Activated naive CD4-positive, alpha-beta T cell treated with anti-CD3 and anti-CD28 coated beads, Interleukin-2, amount 50 U/mL, for 16 hours (primary cell): ENCODE measurements around the gene SMG6.

Source experiments
- DNase-seq: peaks from one replicate; pipeline ENCODE4 v3.0.0-alpha.2; 2020

The SMG6 gene

GRCh38 chr17:2093349-2093748, 210.2 kb downstream of the SMG6 start:
- no peak for DNase-seq

- DNase-seq, result no peak
Observed at GRCh38 chr17:2092253-2092652, 211.3 kb downstream of the SMG6 start.

- DNase-seq, result no peak
Observed at GRCh38 chr17:2090804-2091534, 212.6 kb downstream of the SMG6 start.

- peak; percentile 40 for DNase-seq
Observed at GRCh38 chr17:2090210-2090641, 213.4 kb downstream of the SMG6 start.

GRCh38 chr17:2089021-2089422, 214.6 kb downstream of the SMG6 start:
- DNase-seq, result no peak

GRCh38 chr17:2087597-2088211, 215.9 kb downstream of the SMG6 start:
- peak; percentile 33 for DNase-seq

- DNase-seq, result no peak
Observed at GRCh38 chr17:2086306-2086705, 217.3 kb downstream of the SMG6 start.

GRCh38 chr17:2085648-2085949, 218.0 kb downstream of the SMG6 start:
- no peak for DNase-seq

GRCh38 chr17:2084766-2085647, 218.6 kb downstream of the SMG6 start:
- no peak for DNase-seq

- DNase-seq, result no peak
Observed at GRCh38 chr17:2084036-2084765, 219.4 kb downstream of the SMG6 start.

- no peak for DNase-seq
Observed at GRCh38 chr17:2083613-2084035, 220.0 kb downstream of the SMG6 start.

GRCh38 chr17:2082003-2082781, 221.4 kb downstream of the SMG6 start:
- DNase-seq, result no peak

- DNase-seq, result no peak
Observed at GRCh38 chr17:2081564-2081963, 222.0 kb downstream of the SMG6 start.

- no peak for DNase-seq
Observed at GRCh38 chr17:2077040-2077439, 226.5 kb downstream of the SMG6 start.

- DNase-seq, result no peak
Observed at GRCh38 chr17:2076087-2076984, 227.2 kb downstream of the SMG6 start.

- no peak for DNase-seq
Observed at GRCh38 chr17:2075336-2076086, 228.1 kb downstream of the SMG6 start.

GRCh38 chr17:2074919-2075318, 228.7 kb downstream of the SMG6 start:
- no peak for DNase-seq

- no peak for DNase-seq
Observed at GRCh38 chr17:2071455-2072281, 231.9 kb downstream of the SMG6 start.

GRCh38 chr17:2071024-2071385, 232.6 kb downstream of the SMG6 start:
- no peak for DNase-seq
